GM12878 (cell line): Measurements from ENCODE around the gene MEIS2.

Source experiments
- CHD2 ChIP-seq: IDR thresholded peaks from 2 replicates; pipeline ENCODE4 v1.6.1; 2011; ENCODE audit warnings: low read depth, low read length, improper control_type of control experiment, borderline replicate concordance
- POLR2A ChIP-seq: IDR thresholded peaks from 2 replicates; pipeline ENCODE4 v1.6.1; 2011; ENCODE audit warnings: low read depth, mild to moderate bottlenecking, low read length
- SP1 ChIP-seq: IDR thresholded peaks from one replicate; pipeline ENCODE4 v1.6.1; 2011; ENCODE audit warnings: low read depth, low read length
- TBL1XR1 ChIP-seq: IDR thresholded peaks from 2 replicates; pipeline ENCODE4 v1.6.1; 2012; ENCODE audit warnings: low read depth, low read length, improper control_type of control experiment
- YY1 ChIP-seq: IDR thresholded peaks from 2 replicates; pipeline ENCODE4 v1.6.1; 2011; ENCODE audit warnings: low read depth, mild to moderate bottlenecking, low read length
- ZNF207 ChIP-seq: fragments of 450-650 bp; IDR thresholded peaks from 2 replicates; pipeline ENCODE4 v1.6.1; 2014; ENCODE audit warnings: antibody characterized with exemption, mild to moderate bottlenecking, borderline replicate concordance
- ZZZ3 ChIP-seq: IDR thresholded peaks from 2 replicates; pipeline ENCODE4 v1.6.1; 2011; ENCODE audit warnings: low read depth; ENCODE audit not compliant: control insufficient read depth, insufficient read length
- TF ChIP-seq, protein P1 (sequence below), 3 experiments: IDR thresholded peaks in 2 of 3; conservative IDR thresholded peaks in 1 of 3; 2 replicates each; pipeline ENCODE4 v1.5.1; 2011; ENCODE audit warnings: low read depth in 3 of 3, low read length in 3 of 3, mild to moderate bottlenecking in 3 of 3, control low read depth in 2 of 3, moderate library complexity in 2 of 3, inconsistent platforms in 1 of 3, mixed read lengths in 1 of 3; ENCODE audit not compliant: control insufficient read depth in 2 of 3, insufficient read depth in 1 of 3; ENCODE audit errors: extremely low read depth in 1 of 3

DNA sequence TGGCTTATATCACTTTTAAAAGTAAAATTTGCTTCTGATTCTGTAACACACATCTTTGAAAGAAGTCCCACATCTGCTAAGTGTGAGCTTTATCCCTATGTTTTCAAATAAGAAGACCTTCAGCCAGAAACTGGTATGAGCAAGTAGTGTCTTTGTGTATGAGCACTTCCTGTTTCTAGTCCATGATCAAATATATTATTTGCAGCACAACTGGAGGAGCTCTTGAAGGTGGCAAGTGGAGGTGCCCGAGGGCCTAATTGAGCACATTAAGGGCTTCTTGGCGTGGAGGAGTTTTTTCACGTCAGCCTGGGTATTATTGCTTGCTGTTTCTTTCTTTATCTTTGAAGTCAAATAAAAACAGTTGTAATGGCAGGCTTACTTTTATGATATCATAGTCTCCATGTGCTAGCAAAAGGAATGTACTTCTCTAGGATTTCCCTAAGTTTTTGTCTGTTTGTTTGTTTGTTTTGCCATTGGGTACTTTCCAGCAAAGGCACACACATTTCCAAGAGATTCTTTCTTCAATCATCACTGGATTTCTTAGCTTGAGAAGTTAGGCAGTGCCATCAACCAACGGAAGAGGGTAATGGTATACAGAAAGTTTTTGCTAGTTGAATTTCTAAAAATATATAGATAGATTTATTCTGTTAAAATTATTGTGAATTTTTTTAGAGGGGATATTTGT is 68.1 kb downstream of the MEIS2 start:
- TF ChIP-seq CHD2 = no peak
- no peak for TF ChIP-seq ZNF207
- no peak for TF ChIP-seq YY1
- no peak for TF ChIP-seq TBL1XR1
- TF ChIP-seq ZZZ3 = no peak
- no peak for TF ChIP-seq SP1
- TF ChIP-seq POLR2A = no peak
- TF ChIP-seq, protein P1, sequence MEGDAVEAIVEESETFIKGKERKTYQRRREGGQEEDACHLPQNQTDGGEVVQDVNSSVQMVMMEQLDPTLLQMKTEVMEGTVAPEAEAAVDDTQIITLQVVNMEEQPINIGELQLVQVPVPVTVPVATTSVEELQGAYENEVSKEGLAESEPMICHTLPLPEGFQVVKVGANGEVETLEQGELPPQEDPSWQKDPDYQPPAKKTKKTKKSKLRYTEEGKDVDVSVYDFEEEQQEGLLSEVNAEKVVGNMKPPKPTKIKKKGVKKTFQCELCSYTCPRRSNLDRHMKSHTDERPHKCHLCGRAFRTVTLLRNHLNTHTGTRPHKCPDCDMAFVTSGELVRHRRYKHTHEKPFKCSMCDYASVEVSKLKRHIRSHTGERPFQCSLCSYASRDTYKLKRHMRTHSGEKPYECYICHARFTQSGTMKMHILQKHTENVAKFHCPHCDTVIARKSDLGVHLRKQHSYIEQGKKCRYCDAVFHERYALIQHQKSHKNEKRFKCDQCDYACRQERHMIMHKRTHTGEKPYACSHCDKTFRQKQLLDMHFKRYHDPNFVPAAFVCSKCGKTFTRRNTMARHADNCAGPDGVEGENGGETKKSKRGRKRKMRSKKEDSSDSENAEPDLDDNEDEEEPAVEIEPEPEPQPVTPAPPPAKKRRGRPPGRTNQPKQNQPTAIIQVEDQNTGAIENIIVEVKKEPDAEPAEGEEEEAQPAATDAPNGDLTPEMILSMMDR (IDR thresholded peaks at IDR 0.05 in 2 of 3, conservative IDR thresholded peaks at IDR 0.05 in 1 of 3; ENCODE audit: control insufficient read depth in 2 of 3, extremely low read depth in 1 of 3, insufficient read depth in 1 of 3, low read depth in 3 of 3, low read length in 3 of 3) = no peak
